Neural cell (in vitro differentiated cells): ENCODE data around the gene SLC6A1. TPM values are rescaled to one million over a fixed set of nuclear protein-coding genes. Genes with fewer than 3 reads are reported as not detected.
A peak's percentile ranks its signal among the peaks of the same experiment; 100 is the strongest.

Experiments
- H2AFZ ChIP-seq: fragments of 200-600, 300-800 bp; sonication (generic), shearing (Covaris generic); 2 replicates; pipeline ENCODE4 v1.6.0; 2014; ENCODE audit warnings: low read depth, mild to moderate bottlenecking, antibody characterized with exemption, low read length, moderate library complexity
- H3F3A ChIP-seq: fragments of 200-600 bp; shearing (Covaris generic); 2 replicates; pipeline ENCODE4 v1.6.1; 2016; ENCODE audit warnings: mild to moderate bottlenecking, moderate library complexity, mixed read lengths, antibody characterized with exemption, low read length; ENCODE audit not compliant: insufficient read depth, poor library complexity, severe bottlenecking
- H3K27ac ChIP-seq: fragments of 200-600, 300-800 bp; sonication (generic), shearing (Covaris generic); 2 replicates; pipeline ENCODE4 v1.5.1; 2014; ENCODE audit warnings: mild to moderate bottlenecking, low read length, moderate library complexity
- H3K27me3 ChIP-seq: fragments of 300-800, 200-600 bp; sonication (generic), shearing (Covaris generic); 2 replicates; pipeline ENCODE4 v1.6.0; 2014; ENCODE audit warnings: mild to moderate bottlenecking, low read depth, low read length, moderate library complexity; ENCODE audit not compliant: insufficient read depth
- H3K36me3 ChIP-seq: fragments of 300-800, 200-600 bp; sonication (generic), shearing (Covaris generic); 2 replicates; pipeline ENCODE4 v1.5.1; 2014; ENCODE audit warnings: mild to moderate bottlenecking, antibody characterized with exemption, low read length, moderate library complexity; ENCODE audit not compliant: insufficient read depth
- H3K4me2 ChIP-seq: fragments of 300-800, 200-600 bp; sonication (generic), shearing (Covaris generic); 2 replicates; pipeline ENCODE4 v1.6.0; 2014; ENCODE audit warnings: mild to moderate bottlenecking, low read length
- H3K4me3 ChIP-seq: fragments of 300-800, 200-600 bp; sonication (generic), shearing (Covaris generic); 2 replicates; pipeline ENCODE4 v1.5.1; 2014; ENCODE audit warnings: mild to moderate bottlenecking, low read length, moderate library complexity
- H3K79me2 ChIP-seq: fragments of 200-600 bp; shearing (Covaris generic); replicated peaks from 2 replicates; pipeline ENCODE4 v1.6.0; 2014; ENCODE audit warnings: mild to moderate bottlenecking, low read length, moderate library complexity; ENCODE audit not compliant: insufficient read depth
- H3K9ac ChIP-seq: fragments of 300-800, 200-600 bp; sonication (generic), shearing (Covaris generic); 2 replicates; pipeline ENCODE4 v1.6.1; 2016; ENCODE audit warnings: mild to moderate bottlenecking, low read length, mixed read lengths
- H3K9me2 ChIP-seq: fragments of 200-600 bp; shearing (Covaris generic); 2 replicates; pipeline ENCODE4 v1.6.1; 2016; ENCODE audit warnings: mild to moderate bottlenecking, low read length, mixed read lengths; ENCODE audit not compliant: insufficient read depth
- H3K9me3 ChIP-seq: fragments of 200-600, 300-800 bp; sonication (generic), shearing (Covaris generic); 2 replicates; pipeline ENCODE4 v1.6.1; 2016; ENCODE audit warnings: mild to moderate bottlenecking, mixed run types, low read length, moderate library complexity, mixed read lengths
- H4K20me1 ChIP-seq: fragments of 200-600 bp; shearing (Covaris generic); 2 replicates; pipeline ENCODE4 v1.6.1; 2016; ENCODE audit warnings: mild to moderate bottlenecking, mixed run types; ENCODE audit not compliant: insufficient read depth
- EZH2 ChIP-seq: fragments of 200-600, 300-800 bp; shearing (Covaris generic), sonication (generic); IDR thresholded peaks from 2 replicates; pipeline ENCODE4 v1.6.1; 2014; ENCODE audit warnings: antibody characterized with exemption, low read length, borderline replicate concordance, mild to moderate bottlenecking; ENCODE audit not compliant: insufficient read depth, poor library complexity, severe bottlenecking
- MXI1 ChIP-seq: fragments of 450-650 bp; conservative IDR thresholded peaks from 2 replicates; pipeline ENCODE4 v1.6.1; 2014; ENCODE audit warnings: antibody characterized with exemption, mild to moderate bottlenecking; ENCODE audit not compliant: poor library complexity, severe bottlenecking
- POLR2AphosphoS5 ChIP-seq: IDR thresholded peaks from 2 replicates; pipeline ENCODE4 v1.6.1; 2012
- RAD21 ChIP-seq: fragments of 450-650 bp; conservative IDR thresholded peaks from 2 replicates; pipeline ENCODE4 v1.6.1; 2014; ENCODE audit warnings: antibody characterized with exemption, mild to moderate bottlenecking, moderate library complexity
- SMC3 ChIP-seq: fragments of 450-650 bp; conservative IDR thresholded peaks from 2 replicates; pipeline ENCODE4 v1.6.1; 2014; ENCODE audit warnings: antibody characterized with exemption, mild to moderate bottlenecking, moderate library complexity; ENCODE audit not compliant: poor library complexity
- TAF1 ChIP-seq: IDR thresholded peaks from 2 replicates; pipeline ENCODE4 v1.6.1; 2012; ENCODE audit warnings: low read depth
- polyA plus RNA-seq: library from polyadenylated mRNA; depleted of rRNA; stranded (reverse); fragments of >200 nt; gene quantifications from 2 replicates; pipeline ENCODE4 v1.2.3, GENCODE V29; 2014
- TF ChIP-seq, protein P1 (sequence below): IDR thresholded peaks from 2 replicates; pipeline ENCODE4 v1.6.1; 2012; ENCODE audit warnings: borderline replicate concordance
- TF ChIP-seq, protein P2 (sequence below): fragments of 450-650 bp; IDR thresholded peaks from 2 replicates; pipeline ENCODE4 v1.5.1; 2014; ENCODE audit warnings: antibody characterized with exemption, mild to moderate bottlenecking, moderate library complexity; ENCODE audit not compliant: poor library complexity, severe bottlenecking

SLC6A1 gene
- polyA plus RNA-seq, 1 donor from 2014 or later = 43.2 TPM

DNA sequence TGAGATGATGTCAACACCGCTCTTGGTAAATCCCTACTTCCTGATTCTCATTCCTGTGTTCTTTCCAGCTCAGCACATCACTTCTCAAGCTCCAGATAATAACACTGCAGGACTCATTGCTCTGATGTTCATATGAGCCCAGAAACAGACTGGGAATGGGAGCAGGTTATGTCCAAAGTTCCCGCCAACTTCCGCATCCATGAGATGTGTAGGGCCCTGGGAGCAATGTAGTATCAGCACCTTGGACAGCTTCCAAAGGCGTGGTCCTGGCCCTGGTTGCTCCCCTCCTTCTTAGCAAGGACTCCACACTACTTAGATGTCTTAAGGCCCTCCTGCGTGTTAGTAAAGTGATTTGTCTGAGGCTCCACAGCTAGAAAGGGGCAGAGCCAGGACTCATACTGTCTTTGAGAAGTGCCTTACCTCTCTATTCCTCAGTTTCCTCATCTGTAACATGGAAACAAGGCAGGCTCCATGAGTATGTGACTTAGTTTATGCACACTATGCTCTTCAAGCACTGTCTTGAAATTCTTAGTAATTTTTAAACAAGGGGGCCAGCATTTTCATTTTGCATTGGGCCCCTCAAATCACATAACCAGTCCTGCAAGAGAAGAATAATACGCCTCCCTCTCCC is 27.9 kb upstream of the SLC6A1 start:
- no peak overlapping the region for H3K4me2 ChIP-seq
- no peak overlapping the region for H2AFZ ChIP-seq
- no peaks in the 10 kb centered on the region for H3F3A ChIP-seq
- no peak overlapping the region for H3K9ac ChIP-seq
- no peaks in the 10 kb centered on the region for H3K9me2 ChIP-seq
- TF ChIP-seq MXI1 (no peak), POLR2AphosphoS5 (no peak), SMC3 (no peak), RAD21 (no peak), TAF1 (no peak)
- TF ChIP-seq, protein P1, sequence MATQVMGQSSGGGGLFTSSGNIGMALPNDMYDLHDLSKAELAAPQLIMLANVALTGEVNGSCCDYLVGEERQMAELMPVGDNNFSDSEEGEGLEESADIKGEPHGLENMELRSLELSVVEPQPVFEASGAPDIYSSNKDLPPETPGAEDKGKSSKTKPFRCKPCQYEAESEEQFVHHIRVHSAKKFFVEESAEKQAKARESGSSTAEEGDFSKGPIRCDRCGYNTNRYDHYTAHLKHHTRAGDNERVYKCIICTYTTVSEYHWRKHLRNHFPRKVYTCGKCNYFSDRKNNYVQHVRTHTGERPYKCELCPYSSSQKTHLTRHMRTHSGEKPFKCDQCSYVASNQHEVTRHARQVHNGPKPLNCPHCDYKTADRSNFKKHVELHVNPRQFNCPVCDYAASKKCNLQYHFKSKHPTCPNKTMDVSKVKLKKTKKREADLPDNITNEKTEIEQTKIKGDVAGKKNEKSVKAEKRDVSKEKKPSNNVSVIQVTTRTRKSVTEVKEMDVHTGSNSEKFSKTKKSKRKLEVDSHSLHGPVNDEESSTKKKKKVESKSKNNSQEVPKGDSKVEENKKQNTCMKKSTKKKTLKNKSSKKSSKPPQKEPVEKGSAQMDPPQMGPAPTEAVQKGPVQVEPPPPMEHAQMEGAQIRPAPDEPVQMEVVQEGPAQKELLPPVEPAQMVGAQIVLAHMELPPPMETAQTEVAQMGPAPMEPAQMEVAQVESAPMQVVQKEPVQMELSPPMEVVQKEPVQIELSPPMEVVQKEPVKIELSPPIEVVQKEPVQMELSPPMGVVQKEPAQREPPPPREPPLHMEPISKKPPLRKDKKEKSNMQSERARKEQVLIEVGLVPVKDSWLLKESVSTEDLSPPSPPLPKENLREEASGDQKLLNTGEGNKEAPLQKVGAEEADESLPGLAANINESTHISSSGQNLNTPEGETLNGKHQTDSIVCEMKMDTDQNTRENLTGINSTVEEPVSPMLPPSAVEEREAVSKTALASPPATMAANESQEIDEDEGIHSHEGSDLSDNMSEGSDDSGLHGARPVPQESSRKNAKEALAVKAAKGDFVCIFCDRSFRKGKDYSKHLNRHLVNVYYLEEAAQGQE = no peak
- TF ChIP-seq, protein P2, sequence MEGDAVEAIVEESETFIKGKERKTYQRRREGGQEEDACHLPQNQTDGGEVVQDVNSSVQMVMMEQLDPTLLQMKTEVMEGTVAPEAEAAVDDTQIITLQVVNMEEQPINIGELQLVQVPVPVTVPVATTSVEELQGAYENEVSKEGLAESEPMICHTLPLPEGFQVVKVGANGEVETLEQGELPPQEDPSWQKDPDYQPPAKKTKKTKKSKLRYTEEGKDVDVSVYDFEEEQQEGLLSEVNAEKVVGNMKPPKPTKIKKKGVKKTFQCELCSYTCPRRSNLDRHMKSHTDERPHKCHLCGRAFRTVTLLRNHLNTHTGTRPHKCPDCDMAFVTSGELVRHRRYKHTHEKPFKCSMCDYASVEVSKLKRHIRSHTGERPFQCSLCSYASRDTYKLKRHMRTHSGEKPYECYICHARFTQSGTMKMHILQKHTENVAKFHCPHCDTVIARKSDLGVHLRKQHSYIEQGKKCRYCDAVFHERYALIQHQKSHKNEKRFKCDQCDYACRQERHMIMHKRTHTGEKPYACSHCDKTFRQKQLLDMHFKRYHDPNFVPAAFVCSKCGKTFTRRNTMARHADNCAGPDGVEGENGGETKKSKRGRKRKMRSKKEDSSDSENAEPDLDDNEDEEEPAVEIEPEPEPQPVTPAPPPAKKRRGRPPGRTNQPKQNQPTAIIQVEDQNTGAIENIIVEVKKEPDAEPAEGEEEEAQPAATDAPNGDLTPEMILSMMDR = no peak
- H3K79me2 ChIP-seq = no peaks in the 10 kb centered on the region
- H4K20me1 ChIP-seq = no peaks in the 10 kb centered on the region
- peak overlapping the region; percentile 96 for H3K27ac ChIP-seq
- H3K9me3 ChIP-seq = no peaks in the 10 kb centered on the region
- H3K36me3 ChIP-seq = no peaks in the 10 kb centered on the region
- H3K27me3 ChIP-seq = no peaks in the 10 kb centered on the region
- H3K4me3 ChIP-seq = no peak overlapping the region

DNA sequence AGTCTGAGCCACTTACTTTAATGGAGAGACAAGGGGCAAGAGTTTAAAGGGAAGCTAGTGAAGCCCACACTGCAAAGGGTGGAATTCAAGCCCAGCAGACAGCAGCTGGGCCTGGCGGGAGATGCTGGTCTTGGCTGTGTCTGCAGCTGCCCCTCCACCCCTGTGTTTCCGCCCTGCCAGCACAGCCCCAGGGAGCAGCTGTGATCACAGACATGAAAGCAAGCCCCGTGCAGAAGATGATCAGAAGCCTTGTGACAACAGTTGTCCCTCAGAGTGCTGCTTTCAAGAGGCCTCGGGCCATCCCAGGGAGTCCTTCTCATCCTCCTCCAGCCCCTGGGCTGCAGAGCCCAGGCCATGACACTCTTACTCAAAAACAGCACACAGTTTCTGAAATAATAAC is 24.1 kb upstream of the SLC6A1 start:
- H2AFZ ChIP-seq = no peak overlapping the region
- TF ChIP-seq, protein P2 = no peak
- TF ChIP-seq RAD21 = no peak
- TF ChIP-seq, protein P1 = no peak
- no peak for TF ChIP-seq MXI1
- no peak for TF ChIP-seq EZH2
- no peak overlapping the region for H3K4me3 ChIP-seq
- H3K27me3 ChIP-seq = no peaks in the 10 kb centered on the region
- no peaks in the 10 kb centered on the region for H3K9me2 ChIP-seq
- no peaks in the 10 kb centered on the region for H3F3A ChIP-seq
- H4K20me1 ChIP-seq = no peaks in the 10 kb centered on the region
- H3K9ac ChIP-seq = peak overlapping the region; percentile 36
- H3K9me3 ChIP-seq = no peaks in the 10 kb centered on the region
- H3K27ac ChIP-seq = no peak overlapping the region
- no peak overlapping the region for H3K4me2 ChIP-seq
- no peaks in the 10 kb centered on the region for H3K79me2 ChIP-seq
- H3K36me3 ChIP-seq = no peaks in the 10 kb centered on the region
